ENCODE measurements around the gene TRAIP. TPM values are rescaled to one million over a fixed set of nuclear protein-coding genes. Genes with fewer than 3 reads are reported as not detected.

Gene TRAIP
- total RNA-seq, 1 donor from 2014 or later: 3.2 TPM

DNA sequence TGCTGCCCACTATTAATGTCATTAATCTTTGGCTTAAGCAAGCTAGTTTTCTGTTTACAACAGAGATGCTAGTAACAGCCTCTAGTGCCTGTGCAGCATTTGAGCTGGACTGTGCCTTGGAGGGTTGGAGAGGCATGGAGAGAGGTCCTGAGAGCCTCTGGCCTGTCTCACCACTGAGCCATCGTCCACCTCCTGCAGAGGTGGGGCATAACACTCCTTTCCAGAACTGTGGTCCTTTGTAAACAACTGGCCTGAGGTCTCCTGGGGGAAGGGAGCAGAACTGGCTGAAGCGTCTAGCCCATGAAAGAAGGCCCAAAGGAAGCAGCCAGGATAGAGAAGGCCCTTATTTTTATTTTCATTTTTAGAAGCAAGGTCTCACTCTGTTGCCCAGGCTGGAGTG lies 23.4 kb upstream of the TRAIP start:
- H3K4me3 Mint-ChIP-seq (ENCODE audit: unreplicated experiment): no peak overlapping the region
- Histone ChIP-seq H2AFZ (ENCODE audit: low read depth, low read length) (no peak overlapping the region), H3K27me3 (ENCODE audit: insufficient read depth, low read length) (peaks cover 6% of the 10 kb centered on the region), H3K36me3 (ENCODE audit: insufficient read depth, low read length) (no peaks in the 10 kb centered on the region), H3K79me2 (ENCODE audit: insufficient read depth, low read length) (no peaks in the 10 kb centered on the region), H3K4me1 (ENCODE audit: insufficient read depth, low read length) (no peaks in the 10 kb centered on the region), H4K20me1 (ENCODE audit: insufficient read depth, low read length) (no peaks in the 10 kb centered on the region), H3K9me3 (ENCODE audit: insufficient read depth, low read depth, low read length) (no peaks in the 10 kb centered on the region), H3K27ac (ENCODE audit: low read depth, low read length) (no peak overlapping the region), H3K4me3 (ENCODE audit: insufficient read depth, low read depth, low read length) (no peak overlapping the region), H3K9ac (ENCODE audit: low read length) (no peak overlapping the region), H3K4me2 (ENCODE audit: low read length) (no peak overlapping the region)
- H3K27ac Mint-ChIP-seq (ENCODE audit: unreplicated experiment): no peak overlapping the region
- DNase-seq (ENCODE audit: low read depth) (no peak), FAIRE-seq (no peak)
- no peaks in the 10 kb centered on the region for H3K4me1 Mint-ChIP-seq (ENCODE audit: low read depth, unreplicated experiment)
- H3K27me3 Mint-ChIP-seq (ENCODE audit: low read depth, unreplicated experiment): peaks cover 30% of the 10 kb centered on the region
- H3K36me3 Mint-ChIP-seq (ENCODE audit: low read depth, unreplicated experiment): peaks cover 3% of the 10 kb centered on the region
- TF ChIP-seq, protein P1, sequence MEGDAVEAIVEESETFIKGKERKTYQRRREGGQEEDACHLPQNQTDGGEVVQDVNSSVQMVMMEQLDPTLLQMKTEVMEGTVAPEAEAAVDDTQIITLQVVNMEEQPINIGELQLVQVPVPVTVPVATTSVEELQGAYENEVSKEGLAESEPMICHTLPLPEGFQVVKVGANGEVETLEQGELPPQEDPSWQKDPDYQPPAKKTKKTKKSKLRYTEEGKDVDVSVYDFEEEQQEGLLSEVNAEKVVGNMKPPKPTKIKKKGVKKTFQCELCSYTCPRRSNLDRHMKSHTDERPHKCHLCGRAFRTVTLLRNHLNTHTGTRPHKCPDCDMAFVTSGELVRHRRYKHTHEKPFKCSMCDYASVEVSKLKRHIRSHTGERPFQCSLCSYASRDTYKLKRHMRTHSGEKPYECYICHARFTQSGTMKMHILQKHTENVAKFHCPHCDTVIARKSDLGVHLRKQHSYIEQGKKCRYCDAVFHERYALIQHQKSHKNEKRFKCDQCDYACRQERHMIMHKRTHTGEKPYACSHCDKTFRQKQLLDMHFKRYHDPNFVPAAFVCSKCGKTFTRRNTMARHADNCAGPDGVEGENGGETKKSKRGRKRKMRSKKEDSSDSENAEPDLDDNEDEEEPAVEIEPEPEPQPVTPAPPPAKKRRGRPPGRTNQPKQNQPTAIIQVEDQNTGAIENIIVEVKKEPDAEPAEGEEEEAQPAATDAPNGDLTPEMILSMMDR (IDR thresholded peaks at IDR 0.05; ENCODE audit: insufficient read depth, low read depth, low read length): no peak
- TF ChIP-seq EZH2 (IDR thresholded peaks at IDR 0.05; ENCODE audit: insufficient read depth, low read length): no peak
- H3K9me3 Mint-ChIP-seq (ENCODE audit: unreplicated experiment): peaks cover 6% of the 10 kb centered on the region

DNA sequence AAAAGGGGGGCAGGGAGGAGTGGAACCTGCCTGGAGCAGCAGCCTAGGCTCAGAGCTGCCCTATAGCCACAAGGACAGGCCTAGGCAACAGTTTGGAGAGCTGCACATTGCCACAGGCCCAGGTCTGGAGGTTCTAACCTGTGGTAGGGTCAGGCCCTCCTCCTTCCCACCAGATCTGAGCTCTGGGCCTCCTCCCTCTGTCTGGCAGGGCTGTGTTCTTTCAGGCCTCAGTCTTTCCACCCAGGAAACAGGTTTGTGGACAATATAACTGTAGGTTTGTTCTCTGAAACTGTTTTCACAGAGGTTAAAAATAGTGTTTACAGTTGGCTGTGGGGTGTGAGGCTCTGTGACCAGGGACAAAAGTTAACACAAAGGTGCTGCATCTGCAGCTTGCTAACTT lies 22.3 kb upstream of the TRAIP start:
- peaks cover 35% of the 10 kb centered on the region for H3K27me3 Mint-ChIP-seq (ENCODE audit: low read depth, unreplicated experiment)
- H3K9ac ChIP-seq (ENCODE audit: low read length): no peak overlapping the region

DNA sequence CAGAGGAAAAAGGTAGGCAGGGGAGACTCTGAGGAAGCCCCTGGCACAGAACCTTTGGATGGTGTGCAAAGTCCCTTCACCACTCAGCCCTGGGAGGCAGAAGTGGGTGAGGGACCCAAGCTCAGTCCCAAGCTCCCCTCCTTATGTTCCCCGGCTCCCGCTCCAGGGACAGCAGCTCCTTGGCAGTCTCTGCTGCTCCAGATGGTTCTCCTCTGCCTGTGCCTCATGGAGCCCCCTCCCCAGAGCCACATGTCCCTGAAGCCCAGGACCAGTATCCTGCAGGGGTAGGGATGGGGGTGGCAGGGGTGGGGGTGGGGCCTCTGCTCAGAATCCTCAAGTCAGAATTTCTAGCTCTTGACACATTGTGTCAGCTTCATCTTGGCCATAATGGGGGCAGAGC lies 21.4 kb upstream of the TRAIP start:
- no peak overlapping the region for H2AFZ ChIP-seq (ENCODE audit: low read depth, low read length)
- no peak overlapping the region for H3K27ac ChIP-seq (ENCODE audit: low read depth, low read length)
- no peaks in the 10 kb centered on the region for H3K4me1 Mint-ChIP-seq (ENCODE audit: low read depth, unreplicated experiment)
- H3K9ac ChIP-seq (ENCODE audit: low read length): no peak overlapping the region
- H3K4me3 Mint-ChIP-seq (ENCODE audit: unreplicated experiment): no peak overlapping the region
- H3K9me3 Mint-ChIP-seq (ENCODE audit: unreplicated experiment): peaks cover 6% of the 10 kb centered on the region
- no peaks in the 10 kb centered on the region for H4K20me1 ChIP-seq (ENCODE audit: insufficient read depth, low read length)
- no peak overlapping the region for H3K27ac Mint-ChIP-seq (ENCODE audit: unreplicated experiment)
- H3K27me3 ChIP-seq (ENCODE audit: insufficient read depth, low read length): peaks cover 6% of the 10 kb centered on the region
- DNase-seq (ENCODE audit: low read depth) (no peak), FAIRE-seq (no peak)
- peaks cover 3% of the 10 kb centered on the region for H3K36me3 Mint-ChIP-seq (ENCODE audit: low read depth, unreplicated experiment)
- H3K27me3 Mint-ChIP-seq (ENCODE audit: low read depth, unreplicated experiment): peaks cover 32% of the 10 kb centered on the region
- H3K4me3 ChIP-seq (ENCODE audit: insufficient read depth, low read depth, low read length): no peak overlapping the region
- TF ChIP-seq, protein P1 (IDR thresholded peaks at IDR 0.05; ENCODE audit: insufficient read depth, low read depth, low read length): no peak
- no peak for TF ChIP-seq EZH2 (IDR thresholded peaks at IDR 0.05; ENCODE audit: insufficient read depth, low read length)
- no peaks in the 10 kb centered on the region for H3K36me3 ChIP-seq (ENCODE audit: insufficient read depth, low read length)
- H3K9me3 ChIP-seq (ENCODE audit: insufficient read depth, low read depth, low read length): no peaks in the 10 kb centered on the region
- H3K79me2 ChIP-seq (ENCODE audit: insufficient read depth, low read length): no peaks in the 10 kb centered on the region
- no peak overlapping the region for H3K4me2 ChIP-seq (ENCODE audit: low read length)
- H3K4me1 ChIP-seq (ENCODE audit: insufficient read depth, low read length): no peaks in the 10 kb centered on the region

More for the DNA sequence above, 22.3 kb upstream of the TRAIP start:
- TF ChIP-seq, protein P1 (IDR thresholded peaks at IDR 0.05; ENCODE audit: insufficient read depth, low read depth, low read length): no peak
- TF ChIP-seq EZH2 (IDR thresholded peaks at IDR 0.05; ENCODE audit: insufficient read depth, low read length): no peak
- no peaks in the 10 kb centered on the region for H3K36me3 ChIP-seq (ENCODE audit: insufficient read depth, low read length)
- Mint-ChIP-seq H3K4me3 (ENCODE audit: unreplicated experiment) (no peak overlapping the region), H3K4me1 (ENCODE audit: low read depth, unreplicated experiment) (no peaks in the 10 kb centered on the region), H3K36me3 (ENCODE audit: low read depth, unreplicated experiment) (peaks cover 3% of the 10 kb centered on the region), H3K27ac (ENCODE audit: unreplicated experiment) (no peak overlapping the region), H3K9me3 (ENCODE audit: unreplicated experiment) (peaks cover 6% of the 10 kb centered on the region)
- H3K79me2 ChIP-seq (ENCODE audit: insufficient read depth, low read length): no peaks in the 10 kb centered on the region
- H3K4me3 ChIP-seq (ENCODE audit: insufficient read depth, low read depth, low read length): no peak overlapping the region
- H4K20me1 ChIP-seq (ENCODE audit: insufficient read depth, low read length): no peaks in the 10 kb centered on the region
- H3K27me3 ChIP-seq (ENCODE audit: insufficient read depth, low read length): peaks cover 6% of the 10 kb centered on the region
- DNase-seq (ENCODE audit: low read depth) (no peak), FAIRE-seq (no peak)
- H3K4me2 ChIP-seq (ENCODE audit: low read length): no peak overlapping the region
- no peak overlapping the region for H2AFZ ChIP-seq (ENCODE audit: low read depth, low read length)
- H3K27ac ChIP-seq (ENCODE audit: low read depth, low read length): no peak overlapping the region
- H3K9me3 ChIP-seq (ENCODE audit: insufficient read depth, low read depth, low read length): no peaks in the 10 kb centered on the region
- no peaks in the 10 kb centered on the region for H3K4me1 ChIP-seq (ENCODE audit: insufficient read depth, low read length)

Data from astrocyte (in vitro differentiated cells and primary cell).